HUES48 (cell line): ENCODE data around the gene GPR83.
"Not testable (repeated sequence)": the region's sequence is repeated elsewhere in the genome, so short reads cannot be mapped to it uniquely, and the experiment has no call there.

Source experiments
- H3K27ac ChIP-seq: one replicate; pipeline ENCODE4 v1.7.0; 2013; ENCODE audit warnings: low read depth, low read length, inconsistent platforms
- H3K27me3 ChIP-seq: 2 replicates; pipeline ENCODE4 v1.6.1; 2013; ENCODE audit warnings: mild to moderate bottlenecking, low read length; ENCODE audit not compliant: control insufficient read depth, insufficient read depth
- H3K36me3 ChIP-seq: 2 replicates; pipeline ENCODE4 v1.6.1; 2013; ENCODE audit warnings: low read length; ENCODE audit not compliant: control insufficient read depth, insufficient read depth
- H3K4me1 ChIP-seq: 2 replicates; pipeline ENCODE4 v1.6.1; 2013; ENCODE audit warnings: mild to moderate bottlenecking, low read length; ENCODE audit not compliant: control insufficient read depth, insufficient read depth
- H3K4me3 ChIP-seq: 2 replicates; pipeline ENCODE4 v1.5.1; 2013; ENCODE audit warnings: mild to moderate bottlenecking, low read depth, low read length
- H3K9ac ChIP-seq: 2 replicates; pipeline ENCODE4 v1.6.1; 2013; ENCODE audit warnings: mild to moderate bottlenecking, low read depth, low read length, moderate library complexity
- H3K9me3 ChIP-seq: 2 replicates; pipeline ENCODE4 v1.6.1; 2013; ENCODE audit warnings: low read length; ENCODE audit not compliant: control insufficient read depth, insufficient read depth

The GPR83 gene

GRCh38 chr11:94370576-94370975, 30.6 kb downstream of the GPR83 start:
- H3K9me3 ChIP-seq, H3K9ac ChIP-seq, H3K27me3 ChIP-seq, H3K27ac ChIP-seq, H3K36me3 ChIP-seq, H3K4me3 ChIP-seq, H3K4me1 ChIP-seq: not testable (repeated sequence)

GRCh38 chr11:94350850-94351563, 50.2 kb downstream of the GPR83 start:
- H3K4me3 ChIP-seq, H3K9me3 ChIP-seq, H3K36me3 ChIP-seq, H3K9ac ChIP-seq, H3K27ac ChIP-seq, H3K4me1 ChIP-seq, H3K27me3 ChIP-seq: not testable (repeated sequence)

- H3K4me1 ChIP-seq, H3K4me3 ChIP-seq, H3K36me3 ChIP-seq, H3K9me3 ChIP-seq, H3K27me3 ChIP-seq, H3K27ac ChIP-seq, H3K9ac ChIP-seq: not testable (repeated sequence)
Measured at GRCh38 chr11:94346311-94346710, 54.9 kb downstream of the GPR83 start.

GRCh38 chr11:94343495-94343894, 57.7 kb downstream of the GPR83 start:
- Histone ChIP-seq H3K27me3 (no peaks in the 10 kb centered on the region), H3K9me3 (peaks cover 3% of the 10 kb centered on the region), H3K27ac (no peak overlapping the region), H3K4me3 (no peak overlapping the region), H3K4me1 (no peaks in the 10 kb centered on the region), H3K9ac (no peak overlapping the region), H3K36me3 (no peaks in the 10 kb centered on the region)

- H3K9ac ChIP-seq: no peak overlapping the region
Measured at GRCh38 chr11:94342250-94342649, 59.0 kb downstream of the GPR83 start.

GRCh38 chr11:94338651-94339050, 62.6 kb downstream of the GPR83 start:
- Histone ChIP-seq H3K4me1 (no peaks in the 10 kb centered on the region), H3K9ac (no peak overlapping the region), H3K9me3 (no peaks in the 10 kb centered on the region), H3K27me3 (no peaks in the 10 kb centered on the region), H3K36me3 (no peaks in the 10 kb centered on the region), H3K27ac (no peak overlapping the region), H3K4me3 (no peak overlapping the region)

More at GRCh38 chr11:94342250-94342649, 59.0 kb downstream of the GPR83 start:
- Histone ChIP-seq H3K4me3 (no peak overlapping the region), H3K4me1 (no peaks in the 10 kb centered on the region), H3K27me3 (no peaks in the 10 kb centered on the region), H3K9me3 (peaks cover 3% of the 10 kb centered on the region), H3K36me3 (no peaks in the 10 kb centered on the region), H3K27ac (no peak overlapping the region)

- Histone ChIP-seq H3K4me3 (no peak overlapping the region), H3K4me1 (no peaks in the 10 kb centered on the region), H3K36me3 (no peaks in the 10 kb centered on the region), H3K9ac (no peak overlapping the region), H3K27me3 (no peaks in the 10 kb centered on the region), H3K27ac (no peak overlapping the region), H3K9me3 (no peaks in the 10 kb centered on the region)
Measured at GRCh38 chr11:94336033-94336432, 65.2 kb downstream of the GPR83 start.

- H3K27ac ChIP-seq: no peak overlapping the region
- no peaks in the 10 kb centered on the region for H3K36me3 ChIP-seq
- no peak overlapping the region for H3K9ac ChIP-seq
- no peaks in the 10 kb centered on the region for H3K27me3 ChIP-seq
- no peaks in the 10 kb centered on the region for H3K4me1 ChIP-seq
- H3K4me3 ChIP-seq: no peak overlapping the region
- no peaks in the 10 kb centered on the region for H3K9me3 ChIP-seq
Measured at GRCh38 chr11:94332814-94333213, 68.4 kb downstream of the GPR83 start.

GRCh38 chr11:94330789-94331188, 70.4 kb downstream of the GPR83 start:
- no peaks in the 10 kb centered on the region for H3K36me3 ChIP-seq
- no peaks in the 10 kb centered on the region for H3K4me1 ChIP-seq
- no peaks in the 10 kb centered on the region for H3K27me3 ChIP-seq
- no peak overlapping the region for H3K27ac ChIP-seq
- H3K9me3 ChIP-seq: no peaks in the 10 kb centered on the region
- no peak overlapping the region for H3K9ac ChIP-seq
- no peak overlapping the region for H3K4me3 ChIP-seq

GRCh38 chr11:94329501-94329900, 71.7 kb downstream of the GPR83 start:
- H3K4me1 ChIP-seq: no peaks in the 10 kb centered on the region
- no peak overlapping the region for H3K27ac ChIP-seq
- no peak overlapping the region for H3K4me3 ChIP-seq
- no peak overlapping the region for H3K9ac ChIP-seq
- no peaks in the 10 kb centered on the region for H3K9me3 ChIP-seq
- no peaks in the 10 kb centered on the region for H3K27me3 ChIP-seq
- H3K36me3 ChIP-seq: no peaks in the 10 kb centered on the region

- Histone ChIP-seq H3K36me3 (no peaks in the 10 kb centered on the region), H3K27me3 (no peaks in the 10 kb centered on the region), H3K9ac (no peak overlapping the region), H3K27ac (no peak overlapping the region), H3K9me3 (no peaks in the 10 kb centered on the region), H3K4me1 (no peaks in the 10 kb centered on the region), H3K4me3 (no peak overlapping the region)
Measured at GRCh38 chr11:94328587-94329080, 72.6 kb downstream of the GPR83 start.
